ENCODE measurements around the gene ATP6V0D1.
A peak's percentile ranks its signal among the peaks of the same experiment; 100 is the strongest.

Gene ATP6V0D1

DNA sequence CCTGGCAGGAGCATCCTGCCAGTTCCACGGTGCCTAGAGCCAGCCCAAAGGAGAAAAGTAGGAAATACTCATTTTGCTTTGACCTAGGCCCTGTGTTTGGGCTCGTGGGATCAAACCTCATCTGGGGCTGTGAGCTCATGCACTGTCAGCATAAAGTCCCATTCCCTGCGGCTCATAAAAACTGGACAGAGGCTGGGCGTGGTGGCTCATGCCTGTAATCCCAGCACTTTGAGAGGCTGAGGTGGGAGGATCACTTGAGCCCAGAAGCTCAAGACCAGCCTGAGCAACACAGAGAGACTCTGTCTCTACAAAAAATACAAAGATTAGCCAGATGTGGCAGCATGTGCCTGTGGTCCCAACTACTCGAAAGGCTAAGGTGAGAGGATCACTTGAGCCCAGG is 17.9 kb downstream of the ATP6V0D1 start:
- DNase-seq (ENCODE audit: low read depth in 4 of 4, low spot score in 1 of 4) = no peak

DNA sequence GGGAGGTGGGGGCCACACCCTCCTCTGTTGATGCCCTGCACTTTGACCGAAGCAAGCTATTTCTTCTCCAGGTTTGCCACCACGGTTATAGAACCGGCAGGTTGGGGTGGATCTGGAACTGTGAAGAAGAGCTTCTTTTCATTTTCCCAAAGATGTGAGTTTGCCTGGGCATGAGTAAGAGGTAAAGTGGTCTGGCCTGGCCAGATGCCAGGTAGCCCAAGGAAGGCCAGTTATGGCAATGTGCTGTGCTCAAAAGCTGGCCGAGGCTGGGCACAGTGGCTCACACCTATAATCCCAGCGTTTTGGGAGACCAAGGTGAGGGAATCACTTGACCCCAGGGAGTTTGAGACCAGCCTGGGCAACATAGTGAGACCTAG is 18.7 kb downstream of the ATP6V0D1 start:
- no peak for DNase-seq (ENCODE audit: low read depth in 4 of 4, low spot score in 1 of 4)

DNA sequence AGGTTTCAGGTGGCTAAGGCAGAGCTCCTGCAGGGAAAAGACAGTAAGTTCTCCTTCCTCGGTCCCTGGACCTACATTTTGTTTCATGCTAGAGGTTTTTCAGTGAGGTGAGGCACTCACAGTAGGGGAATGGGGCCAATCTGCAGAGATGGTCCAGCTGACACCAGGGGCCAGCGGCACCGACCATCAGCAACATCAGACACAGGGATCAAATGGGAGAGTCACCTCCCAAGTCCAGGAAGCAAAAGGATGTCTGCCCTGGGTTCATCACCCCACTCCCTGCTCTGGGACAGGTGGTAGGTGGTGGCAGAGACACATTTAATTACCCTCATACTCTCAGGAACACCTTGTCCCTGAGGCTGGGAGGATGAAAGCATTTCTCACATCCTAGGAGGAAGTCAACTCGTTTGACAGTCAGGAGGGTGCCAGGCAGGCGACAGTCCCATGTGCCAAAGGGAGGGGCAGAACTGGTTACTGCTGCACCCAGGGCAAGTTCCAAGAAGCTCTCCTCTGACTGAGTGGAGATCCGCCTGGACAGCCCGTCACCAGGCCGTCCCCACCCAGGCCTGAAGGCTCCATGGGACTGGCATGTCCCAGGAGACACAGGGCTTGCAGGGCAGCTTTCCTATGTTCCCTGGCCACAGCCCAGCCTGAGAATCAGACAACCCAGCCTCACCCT is 19.2 kb downstream of the ATP6V0D1 start:
- no peak for DNase-seq (ENCODE audit: low read depth in 4 of 4, low spot score in 1 of 4)

DNA sequence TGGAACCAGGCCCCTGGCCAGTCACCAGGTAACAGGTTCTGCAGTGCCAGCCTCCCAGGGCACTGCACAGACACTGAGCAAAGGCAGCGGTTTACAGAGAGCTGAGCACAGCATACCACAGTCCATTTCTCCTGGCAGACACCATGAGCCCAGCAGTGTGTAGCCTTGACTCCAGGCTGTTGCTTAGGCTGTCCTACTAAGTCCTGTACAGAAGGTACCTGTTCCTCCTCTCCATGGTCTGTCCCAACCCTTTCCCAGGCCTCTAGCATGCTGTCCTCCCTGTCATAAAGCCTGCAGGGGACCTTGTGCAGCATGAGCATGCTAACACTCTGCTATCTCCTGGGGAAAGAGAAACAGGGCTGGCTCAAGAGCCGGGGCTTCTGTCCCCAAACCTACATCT is 20.0 kb downstream of the ATP6V0D1 start:
- DNase-seq (ENCODE audit: low read depth in 4 of 4, low spot score in 1 of 4) = no peak

GRCh38 chr16:67460168-67460567 is 20.8 kb downstream of the ATP6V0D1 start:
- DNase-seq (ENCODE audit: low read depth in 4 of 4, low spot score in 1 of 4) = no peak

DNA sequence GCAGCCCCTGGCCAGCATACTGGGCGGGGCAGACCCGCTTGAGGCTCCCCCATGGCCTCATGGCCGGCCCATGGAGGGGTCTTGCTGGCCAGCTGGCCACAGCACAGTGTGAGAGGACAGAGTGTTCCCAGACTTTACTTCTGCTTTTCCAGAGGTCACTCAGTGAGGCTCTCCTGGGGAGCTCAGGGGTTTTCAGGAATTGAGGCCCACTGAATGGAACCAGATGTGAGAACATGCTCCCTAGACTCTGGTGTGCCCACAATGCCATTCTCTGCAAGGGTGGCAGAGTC is 21.2 kb downstream of the ATP6V0D1 start:
- DNase-seq (ENCODE audit: low read depth in 4 of 4, low spot score in 1 of 4) = no peak

- DNase-seq (ENCODE audit: low read depth in 4 of 4, low spot score in 1 of 4) = no peak
Measured at GRCh38 chr16:67459066-67459860, 21.7 kb downstream of the ATP6V0D1 start.

DNA sequence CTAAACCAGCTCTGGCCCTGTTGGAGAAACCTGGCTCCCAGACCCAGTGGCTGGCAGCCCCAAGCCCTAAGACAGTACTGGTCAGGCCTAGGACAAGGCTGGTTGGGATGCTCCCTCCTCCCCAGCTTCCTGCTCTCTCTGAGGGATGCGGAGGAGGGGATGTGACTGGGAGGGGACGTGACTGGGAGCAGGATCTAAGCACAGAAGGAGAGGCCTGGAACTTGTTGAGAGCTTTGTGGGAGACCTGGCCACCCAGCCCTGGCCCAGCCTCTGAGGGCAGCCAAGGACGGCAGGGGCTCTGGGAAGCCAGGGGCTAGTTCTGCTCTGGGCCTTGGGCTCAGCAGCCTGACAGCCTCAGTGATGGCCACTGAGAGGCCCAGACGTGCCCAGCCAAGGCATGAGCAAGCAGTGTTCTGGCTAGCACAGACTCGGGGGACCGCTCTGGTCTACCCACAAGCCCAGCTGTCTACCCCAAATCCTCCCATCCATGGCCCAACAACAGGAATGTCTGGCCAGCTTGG is 22.8 kb downstream of the ATP6V0D1 start:
- no peak for DNase-seq (ENCODE audit: low read depth in 4 of 4, low spot score in 1 of 4)

DNA sequence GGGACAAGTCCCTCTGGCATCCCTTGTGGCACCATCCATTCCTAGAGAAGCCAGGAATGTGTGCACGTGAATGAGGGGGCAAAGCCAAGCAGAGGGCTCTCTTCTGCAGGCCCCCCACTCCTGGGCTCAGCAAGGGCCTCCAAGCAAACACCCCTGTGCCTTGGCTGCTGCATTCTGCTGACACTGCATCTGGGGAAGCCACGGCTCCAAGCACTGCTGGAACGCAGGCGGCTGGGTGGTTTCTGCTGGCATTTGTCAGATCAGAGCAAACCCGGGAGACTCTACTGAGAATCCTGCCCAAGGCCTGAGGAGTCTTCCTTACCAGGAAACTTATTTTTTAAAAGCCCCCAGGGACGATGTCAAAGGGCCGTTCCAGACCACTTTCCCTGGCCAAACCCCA is 23.3 kb downstream of the ATP6V0D1 start:
- no peak for DNase-seq (ENCODE audit: low read depth in 4 of 4, low spot score in 1 of 4)

GRCh38 chr16:67456391-67457081 is 24.4 kb downstream of the ATP6V0D1 start:
- DNase-seq (ENCODE audit: low read depth in 4 of 4, low spot score in 1 of 4) = no peak

- no peak for DNase-seq (ENCODE audit: low read depth in 4 of 4, low spot score in 1 of 4)
Measured at GRCh38 chr16:67454852-67455251, 26.1 kb downstream of the ATP6V0D1 start.

DNA sequence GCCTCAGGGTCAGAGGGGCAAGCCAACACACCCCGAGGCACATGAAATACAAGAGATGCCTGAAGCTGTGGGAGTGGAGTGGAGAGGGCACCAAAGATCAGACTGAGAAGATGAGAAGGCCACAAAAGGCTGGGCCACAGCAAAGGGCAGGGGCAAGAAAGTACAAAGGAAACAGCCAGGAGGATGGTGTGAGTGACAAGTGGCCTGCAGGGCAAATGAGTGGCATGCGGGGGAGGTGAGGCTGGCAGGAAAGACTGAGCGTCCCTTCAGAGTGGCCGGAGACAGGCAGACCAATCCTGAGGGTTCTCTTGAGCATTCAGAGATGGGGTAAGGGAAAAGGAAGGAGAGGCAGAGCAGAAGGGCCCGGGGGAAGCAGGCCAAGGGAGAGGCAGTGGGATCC is 26.9 kb downstream of the ATP6V0D1 start:
- no peak for DNase-seq (ENCODE audit: low read depth in 4 of 4, low spot score in 1 of 4)

DNA sequence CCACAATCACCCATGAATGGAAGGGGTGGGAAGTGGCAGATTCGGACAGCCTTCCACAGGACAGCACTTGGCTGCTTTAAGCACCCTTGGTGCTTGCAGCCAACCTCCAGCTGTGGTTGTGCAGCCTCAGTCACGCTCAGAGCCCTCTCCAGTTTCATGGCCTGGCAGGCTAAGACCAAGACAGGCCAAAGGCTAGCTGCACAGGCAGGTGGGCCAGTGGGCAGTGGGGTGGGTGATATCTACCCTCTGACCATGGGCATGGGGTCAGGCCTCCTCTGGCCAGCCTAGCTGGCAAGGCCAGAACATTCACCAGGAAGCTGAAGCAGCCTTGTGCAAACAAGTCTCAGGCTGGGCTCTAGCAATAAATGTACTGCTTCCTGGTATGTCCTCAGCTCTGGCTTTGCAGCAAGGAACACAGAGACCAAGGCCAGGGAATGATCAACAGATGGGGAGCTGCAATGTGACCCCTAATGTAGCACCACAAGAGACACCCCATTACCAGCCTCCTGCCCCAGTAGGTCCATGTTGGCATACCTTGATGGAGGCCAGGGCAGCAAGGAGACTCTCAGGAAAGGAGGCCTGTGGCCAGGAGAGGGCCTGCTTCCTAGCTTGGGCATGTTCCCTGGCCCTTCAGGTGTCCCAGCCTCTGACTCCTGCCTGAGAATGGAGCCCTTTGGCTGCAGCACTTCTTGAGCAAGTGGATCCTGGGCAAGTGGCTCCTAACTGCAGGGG is 29.1 kb downstream of the ATP6V0D1 start:
- DNase-seq (ENCODE audit: low read depth in 4 of 4, low spot score in 1 of 4) = no peak

GRCh38 chr16:67451061-67451703 is 29.8 kb downstream of the ATP6V0D1 start:
- DNase-seq (ENCODE audit: low read depth in 4 of 4, low spot score in 1 of 4) = no peak

GRCh38 chr16:67449739-67450138 is 31.2 kb downstream of the ATP6V0D1 start:
- DNase-seq (ENCODE audit: low read depth in 4 of 4, low spot score in 1 of 4) = no peak

GRCh38 chr16:67449336-67449735 is 31.6 kb downstream of the ATP6V0D1 start:
- no peak for DNase-seq (ENCODE audit: low read depth in 4 of 4, low spot score in 1 of 4)

DNA sequence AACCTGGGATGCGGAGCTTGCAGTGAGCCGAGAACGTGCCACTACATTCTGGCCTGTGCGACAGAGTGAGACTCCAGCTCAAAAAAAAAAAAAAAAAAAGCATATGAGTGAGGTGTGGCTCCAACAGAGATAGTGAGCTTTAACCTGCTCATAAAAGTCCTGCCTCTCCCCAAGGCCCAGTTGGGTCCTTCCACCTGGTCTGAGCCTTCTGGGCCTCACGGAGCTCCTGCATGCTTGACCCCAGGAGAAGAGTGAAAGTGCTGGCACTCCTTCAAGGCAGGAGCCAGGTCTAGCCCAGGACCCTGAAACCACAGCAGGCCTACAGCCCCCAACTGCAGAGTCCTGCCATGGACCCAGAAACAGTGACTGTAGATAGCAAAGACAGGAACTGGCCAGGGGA is 32.4 kb downstream of the ATP6V0D1 start:
- no peak for DNase-seq (ENCODE audit: low read depth in 4 of 4, low spot score in 1 of 4)

- DNase-seq (ENCODE audit: low read depth in 4 of 4, low spot score in 1 of 4) = peak; percentile 28 to 71 (median 56)
Measured at GRCh38 chr16:67447508-67448076, 33.4 kb downstream of the ATP6V0D1 start.

DNA sequence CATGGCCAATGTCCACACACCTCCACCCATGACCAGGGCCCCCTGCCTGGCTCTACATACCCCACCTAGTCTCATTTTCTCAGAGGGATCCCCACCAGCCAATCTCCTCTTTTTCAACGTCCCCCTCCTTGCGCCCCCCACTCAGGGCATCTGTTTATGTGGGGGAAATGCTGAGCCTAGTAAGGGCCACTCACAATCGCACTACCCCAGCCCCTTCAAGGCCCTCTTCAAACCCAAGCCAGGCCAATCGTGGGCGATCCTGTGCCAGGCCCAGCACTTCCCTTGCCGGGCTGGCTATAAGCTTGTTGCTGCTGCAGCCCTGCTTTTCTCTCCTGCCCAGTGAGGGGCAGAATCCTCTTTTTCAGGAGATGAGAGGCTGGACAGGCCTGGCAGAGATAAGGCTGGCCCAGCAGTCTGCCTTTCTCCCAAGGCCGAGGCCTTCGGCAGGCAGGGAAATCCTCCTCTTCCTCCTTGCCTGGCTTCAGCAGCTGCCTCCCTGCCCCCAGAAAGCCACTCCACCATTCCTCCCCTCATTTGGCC is 33.9 kb downstream of the ATP6V0D1 start:
- DNase-seq (ENCODE audit: low read depth in 4 of 4, low spot score in 1 of 4) = no peak

All from stimulated activated CD4-positive, alpha-beta T cell treated with anti-CD3 and anti-CD28 coated beads, Interleukin-1b, Interleukin-23, amount 100 ng/mL, for 24 hours (primary cell).